ENCODE results near the gene MYO3B.
"Not testable (repeated sequence)": the region's sequence is repeated elsewhere in the genome, so short reads cannot be mapped to it uniquely, and the experiment has no call there.

The MYO3B gene

GRCh38 chr2:170276925-170277629, 99.1 kb downstream of the MYO3B start:
- Histone ChIP-seq H3K9me3 (no peaks in the 10 kb centered on the region), H3K36me3 (no peaks in the 10 kb centered on the region), H3K4me1 (no peaks in the 10 kb centered on the region; the same call in 1 of the 2 replicates), H3K4me3 (ENCODE audit: low read depth, low read length) (no peak overlapping the region), H3K27me3 (no peaks in the 10 kb centered on the region)
- peak; percentile 15 for DNase-seq
- TF ChIP-seq CTCF (IDR thresholded peaks at IDR 0.05; ENCODE audit: low read depth, low read length) = no peak

DNA sequence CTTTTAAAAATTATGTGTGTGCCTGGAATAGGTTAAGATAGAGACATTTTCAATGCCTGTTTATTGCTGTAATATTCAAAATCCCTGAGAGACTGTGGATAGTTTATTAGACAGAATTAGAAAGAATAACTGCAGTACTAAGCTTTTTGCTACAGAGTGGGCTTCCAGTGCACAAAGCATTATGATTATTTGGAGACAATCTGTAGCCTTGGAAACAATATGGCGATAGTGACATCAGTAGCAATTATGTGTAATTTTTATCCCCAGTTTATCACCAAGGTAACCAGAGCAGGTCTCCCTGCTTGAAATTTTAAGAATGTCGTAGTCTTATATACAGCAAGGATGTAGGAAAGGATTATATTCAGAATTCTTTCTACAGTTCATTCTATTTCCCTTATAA, 100.0 kb downstream of the MYO3B start:
- Histone ChIP-seq H3K36me3 (no peaks in the 10 kb centered on the region), H3K4me3 (ENCODE audit: low read depth, low read length) (no peak overlapping the region), H3K4me1 (no peaks in the 10 kb centered on the region; the same call in 1 of the 2 replicates), H3K9me3 (no peaks in the 10 kb centered on the region), H3K27me3 (no peaks in the 10 kb centered on the region)
- no peak for TF ChIP-seq CTCF (IDR thresholded peaks at IDR 0.05; ENCODE audit: low read depth, low read length)
- DNase-seq = no peak

GRCh38 chr2:170279615-170280014, 101.7 kb downstream of the MYO3B start:
- not testable (repeated sequence) for H3K9me3 ChIP-seq; DNase-seq; H3K36me3 ChIP-seq; H3K27me3 ChIP-seq; H3K4me1 ChIP-seq; H3K4me3 ChIP-seq (ENCODE audit: low read depth, low read length)

DNA sequence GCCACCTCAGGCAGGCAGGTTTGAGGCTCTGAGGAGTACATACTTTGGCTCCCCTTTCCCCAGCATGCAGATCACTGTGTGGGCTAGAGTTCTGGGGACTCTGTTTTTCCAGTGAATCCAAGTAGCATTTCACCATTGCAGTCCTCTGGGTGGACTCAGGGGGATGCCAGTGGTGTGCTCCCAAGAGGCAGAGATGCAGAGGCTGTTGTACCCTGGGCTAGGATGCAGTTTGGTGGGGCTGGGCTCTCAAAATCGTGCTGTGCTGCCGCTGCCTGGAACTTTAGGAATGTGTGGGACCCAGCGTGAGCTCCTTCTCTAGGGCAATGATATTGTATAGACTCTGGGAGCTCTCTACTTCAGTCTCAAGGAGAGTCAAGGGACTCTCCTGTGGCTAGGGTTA, 104.9 kb downstream of the MYO3B start:
- H3K27me3 ChIP-seq = no peaks in the 10 kb centered on the region
- no peak overlapping the region for H3K4me3 ChIP-seq (ENCODE audit: low read depth, low read length)
- H3K4me1 ChIP-seq = no peaks in the 10 kb centered on the region
- H3K9me3 ChIP-seq = no peaks in the 10 kb centered on the region
- DNase-seq = no peak
- no peak for TF ChIP-seq CTCF (IDR thresholded peaks at IDR 0.05; ENCODE audit: low read depth, low read length)
- H3K36me3 ChIP-seq = no peaks in the 10 kb centered on the region

DNA sequence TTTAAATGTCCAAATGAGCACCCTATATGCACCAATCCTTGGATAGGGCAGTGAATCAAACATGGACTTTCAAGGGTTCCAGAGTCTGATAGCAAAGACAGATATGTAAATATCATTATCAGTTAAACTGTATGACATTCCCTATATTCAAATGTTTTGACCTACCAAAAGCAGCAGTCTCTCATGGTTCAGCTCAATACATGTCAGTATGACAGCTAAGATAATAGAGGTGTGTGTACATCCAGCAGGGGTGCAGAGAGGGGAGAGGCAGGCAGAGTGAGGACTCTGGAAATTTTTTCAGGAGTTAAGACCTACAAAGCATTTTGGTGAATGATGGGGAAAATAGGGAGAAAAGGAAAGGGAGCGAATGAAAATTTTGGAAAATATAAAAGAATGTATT, 106.3 kb downstream of the MYO3B start:
- Histone ChIP-seq H3K27me3 (no peaks in the 10 kb centered on the region), H3K4me1 (no peaks in the 10 kb centered on the region), H3K36me3 (no peaks in the 10 kb centered on the region), H3K9me3 (no peaks in the 10 kb centered on the region), H3K4me3 (ENCODE audit: low read depth, low read length) (no peak overlapping the region)
- TF ChIP-seq CTCF (IDR thresholded peaks at IDR 0.05; ENCODE audit: low read depth, low read length) = no peak
- DNase-seq = no peak

- TF ChIP-seq CTCF (IDR thresholded peaks at IDR 0.05; ENCODE audit: low read depth, low read length) = no peak
- no peaks in the 10 kb centered on the region for H3K36me3 ChIP-seq
- H3K27me3 ChIP-seq = no peaks in the 10 kb centered on the region
- no peaks in the 10 kb centered on the region for H3K4me1 ChIP-seq
- no peak overlapping the region for H3K4me3 ChIP-seq (ENCODE audit: low read depth, low read length)
- H3K9me3 ChIP-seq = no peaks in the 10 kb centered on the region
- no peak for DNase-seq
Measured at GRCh38 chr2:170288859-170289258, 110.9 kb downstream of the MYO3B start.
